ENCODE data around the gene KCNG1.

KCNG1 gene

DNA sequence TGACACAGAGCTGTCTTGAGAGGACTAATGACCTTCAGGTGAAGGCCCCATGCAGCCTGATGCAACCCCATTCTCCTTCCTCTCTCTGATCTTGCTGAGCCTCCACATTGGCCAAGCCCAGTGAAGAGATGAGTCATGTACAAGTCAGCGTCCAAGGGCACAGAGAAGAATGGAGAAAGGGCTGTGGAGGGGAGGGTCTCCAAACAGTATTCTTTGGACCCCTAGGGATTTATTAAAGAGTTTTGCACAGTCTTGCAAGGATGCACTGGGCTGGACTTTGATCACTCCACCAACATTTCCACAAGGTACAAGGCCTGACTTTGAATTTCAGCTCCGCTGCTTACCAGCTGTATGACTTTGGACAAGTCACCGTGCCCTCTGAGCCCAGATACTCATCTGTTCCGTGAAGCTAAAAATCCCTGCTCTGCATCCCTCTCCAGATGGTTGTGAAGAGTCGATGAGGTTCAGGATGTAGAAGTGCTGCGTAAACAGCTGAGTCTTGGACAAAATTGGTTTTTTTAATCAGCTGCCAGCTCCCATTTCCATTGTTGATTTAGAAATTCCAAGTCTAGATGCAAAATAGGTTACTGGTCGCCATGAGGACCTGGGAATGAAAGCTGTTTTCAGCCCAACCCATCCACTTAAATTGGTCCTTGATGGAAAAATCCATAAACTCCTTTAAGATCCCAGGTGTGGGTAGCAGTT is 14.1 kb upstream of the KCNG1 start:
- no peak for DNase-seq (ENCODE audit: low spot score)
- no peak for FAIRE-seq

- FAIRE-seq (no peak), DNase-seq (ENCODE audit: low spot score) (no peak)
Measured at GRCh38 chr20:51036226-51036625, 13.3 kb upstream of the KCNG1 start.

- no peak for FAIRE-seq
Measured at GRCh38 chr20:51034988-51035656, 12.2 kb upstream of the KCNG1 start.

DNA sequence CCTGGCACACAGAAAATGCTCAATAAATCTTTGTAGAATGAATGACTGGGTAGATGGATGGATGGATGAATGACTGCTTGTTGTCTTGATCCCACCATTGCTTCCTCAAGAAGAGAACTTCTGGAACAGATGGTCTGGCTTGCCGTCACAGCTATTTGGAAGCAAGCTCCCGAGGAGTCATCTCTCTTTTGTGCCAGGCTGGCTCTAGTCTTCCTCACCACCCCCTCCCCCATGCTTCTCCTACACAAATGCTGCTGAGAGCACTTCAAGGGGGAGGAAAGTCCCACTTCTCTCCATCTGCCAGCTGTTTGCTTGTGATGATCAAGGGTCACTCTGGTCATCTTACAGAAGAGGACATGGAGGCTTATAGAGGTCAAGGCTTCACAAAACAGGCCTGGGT is 11.6 kb upstream of the KCNG1 start:
- no peak for DNase-seq (ENCODE audit: low spot score)
- no peak for FAIRE-seq

More at GRCh38 chr20:51034988-51035656, 12.2 kb upstream of the KCNG1 start:
- DNase-seq (ENCODE audit: low spot score): no peak

DNA sequence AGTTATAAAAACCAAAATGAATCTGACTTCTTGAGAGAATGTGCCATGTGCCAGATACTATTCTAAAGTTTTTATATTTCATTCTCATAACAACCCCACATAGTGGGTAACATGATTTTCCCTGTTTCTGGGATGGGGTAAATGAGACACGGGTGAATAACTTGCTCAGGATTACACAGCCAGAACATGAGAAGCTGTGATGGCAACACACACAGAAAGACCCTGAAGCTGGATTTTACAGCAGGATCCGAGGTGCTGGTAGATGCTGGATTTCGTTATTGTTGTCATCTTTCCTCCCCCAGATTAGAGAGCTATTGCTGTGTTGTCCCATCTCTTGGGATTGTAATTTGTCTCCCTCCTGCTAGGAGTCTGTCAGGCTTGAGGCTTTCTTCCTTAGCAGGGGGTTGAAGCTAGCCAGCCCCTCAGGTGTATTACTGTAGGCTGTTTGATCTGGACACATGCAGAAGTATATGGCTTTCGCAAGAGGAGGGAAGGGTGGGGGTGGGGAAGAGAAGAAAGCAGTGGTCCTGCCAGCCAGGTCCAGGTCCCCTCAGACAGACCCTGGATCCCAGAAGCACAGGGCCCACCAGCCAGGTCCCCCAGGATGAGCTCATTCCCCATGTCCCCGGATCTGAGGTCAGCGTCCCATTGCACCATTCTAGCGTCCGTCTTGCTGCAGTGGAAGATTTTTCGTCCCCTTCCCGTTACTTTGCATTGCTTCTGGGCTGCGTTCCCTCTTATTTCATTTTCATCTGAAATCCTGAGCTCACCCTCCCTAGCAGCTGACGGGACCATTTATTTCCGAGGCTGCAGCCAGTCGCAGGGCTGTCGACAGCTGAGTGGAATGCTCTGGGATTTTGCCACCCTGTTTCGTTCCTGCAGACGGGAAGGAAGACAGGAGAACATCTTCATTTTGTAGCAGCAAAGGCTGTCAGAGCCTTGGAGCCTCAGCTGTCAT is 7.3 kb upstream of the KCNG1 start:
- FAIRE-seq: no peak
- no peak for DNase-seq (ENCODE audit: low spot score)

GRCh38 chr20:51029556-51029955 is 6.6 kb upstream of the KCNG1 start:
- DNase-seq (ENCODE audit: low spot score) (no peak), FAIRE-seq (no peak)

- no peak for DNase-seq (ENCODE audit: low spot score)
- FAIRE-seq: no peak
Measured at GRCh38 chr20:51028616-51029212, 5.8 kb upstream of the KCNG1 start.

DNA sequence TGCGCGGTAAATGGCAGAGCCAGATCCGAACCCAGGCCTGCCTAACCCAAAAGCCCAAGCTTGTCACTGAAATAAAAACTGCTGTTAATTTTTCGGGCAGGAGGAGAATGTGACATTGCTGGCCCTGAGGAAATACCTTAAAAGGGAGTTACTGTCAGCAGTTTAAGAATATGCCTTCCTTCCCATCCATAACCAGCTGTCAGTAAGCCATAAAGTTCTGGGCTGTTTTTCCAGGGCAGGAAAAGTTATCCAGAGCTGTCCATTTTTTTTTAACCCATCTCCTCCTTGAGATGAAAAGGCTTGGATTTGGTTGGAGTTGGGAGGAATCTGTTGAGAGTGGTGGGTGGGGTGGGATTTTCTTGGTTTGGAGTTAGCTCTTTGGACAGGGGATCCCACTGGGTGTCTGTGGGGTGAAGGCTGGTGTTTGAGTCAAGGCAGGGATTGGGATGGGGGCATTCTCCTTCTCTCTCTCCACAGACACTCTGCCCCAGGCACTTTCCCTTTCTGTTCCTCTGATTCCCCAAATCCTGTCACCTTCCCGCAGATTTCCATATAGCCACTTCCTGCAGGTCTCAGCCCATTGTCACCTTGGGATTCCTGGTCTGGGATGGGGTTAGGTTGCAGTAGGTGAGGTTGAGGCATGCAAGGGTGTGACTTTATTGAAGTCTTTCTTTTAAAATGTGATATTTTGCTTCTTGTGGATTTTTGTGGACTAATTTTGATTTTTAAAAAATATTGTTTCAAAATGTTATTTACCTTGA is 4.3 kb upstream of the KCNG1 start:
- DNase-seq (ENCODE audit: low spot score): no peak
- no peak for FAIRE-seq

GRCh38 chr20:51026269-51026668 is 3.4 kb upstream of the KCNG1 start:
- FAIRE-seq: no peak

GRCh38 chr20:51024761-51025160 is 1.9 kb upstream of the KCNG1 start:
- DNase-seq (ENCODE audit: low spot score) (no peak), FAIRE-seq (no peak)

More at GRCh38 chr20:51026269-51026668, 3.4 kb upstream of the KCNG1 start:
- DNase-seq (ENCODE audit: low spot score): no peak

DNA sequence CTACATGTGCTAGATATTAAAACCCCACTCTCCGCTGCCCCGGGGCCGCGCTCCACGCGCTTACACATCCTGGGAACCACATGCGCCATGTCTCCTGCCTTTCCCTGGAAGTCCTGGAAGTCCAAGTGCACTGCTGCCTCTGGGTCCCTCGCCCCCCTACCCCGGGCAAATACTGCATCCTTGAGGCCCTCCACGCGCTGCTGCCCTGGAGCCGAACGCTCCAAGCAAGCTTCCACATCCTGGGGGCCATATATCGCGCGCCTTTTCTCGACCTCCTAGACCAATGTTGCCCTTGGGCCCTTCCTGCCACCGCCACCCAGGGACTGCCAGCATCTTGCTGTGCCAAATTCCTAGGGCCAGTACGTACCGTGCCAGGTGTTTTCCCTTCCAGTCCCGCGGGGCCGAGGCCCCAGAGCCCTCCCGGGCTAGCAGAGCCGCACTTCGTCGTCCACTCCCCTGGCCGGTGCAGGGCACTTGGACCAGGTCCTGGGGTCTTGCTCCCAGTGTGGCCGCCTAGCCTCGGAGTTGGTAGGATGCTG is 779 bp upstream of the KCNG1 start:
- FAIRE-seq: no peak

DNA sequence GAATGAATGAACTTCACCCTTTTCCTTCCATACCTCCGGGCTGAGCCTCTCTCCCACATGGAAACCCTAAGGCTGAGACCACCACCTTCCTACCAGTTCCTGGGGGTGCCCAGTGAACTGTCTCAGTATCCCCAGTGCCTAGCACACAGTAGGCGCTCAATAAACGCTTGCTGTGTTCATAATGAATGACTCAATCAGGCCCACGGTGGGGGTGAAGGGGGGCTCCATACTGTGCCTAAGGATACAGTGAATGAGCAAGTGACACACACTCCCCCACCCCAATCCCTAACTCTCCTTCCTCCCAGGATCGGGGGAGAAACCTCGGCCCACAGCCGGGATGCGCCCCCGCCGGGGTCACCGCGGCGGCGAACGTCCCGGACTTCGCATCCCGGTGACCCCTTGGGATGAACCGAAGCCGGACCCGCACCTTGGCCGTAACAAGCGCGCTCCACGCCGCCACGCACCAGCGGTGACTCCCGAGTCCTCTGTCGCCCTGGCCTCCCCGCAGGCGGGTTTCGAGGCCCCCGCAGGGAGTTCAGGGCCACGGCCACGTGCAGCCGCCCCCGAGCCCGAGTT is 592 bp downstream of the KCNG1 start:
- no peak for FAIRE-seq
- DNase-seq (ENCODE audit: low spot score): no peak

More for the DNA sequence above, 779 bp upstream of the KCNG1 start:
- DNase-seq (ENCODE audit: low spot score): no peak

- FAIRE-seq: no peak
- no peak for DNase-seq (ENCODE audit: low spot score)
Measured at GRCh38 chr20:51021067-51022025, 1.6 kb downstream of the KCNG1 start.

- no peak for DNase-seq (ENCODE audit: low spot score)
- FAIRE-seq: no peak
Measured at GRCh38 chr20:51020657-51021056, 2.2 kb downstream of the KCNG1 start.

DNA sequence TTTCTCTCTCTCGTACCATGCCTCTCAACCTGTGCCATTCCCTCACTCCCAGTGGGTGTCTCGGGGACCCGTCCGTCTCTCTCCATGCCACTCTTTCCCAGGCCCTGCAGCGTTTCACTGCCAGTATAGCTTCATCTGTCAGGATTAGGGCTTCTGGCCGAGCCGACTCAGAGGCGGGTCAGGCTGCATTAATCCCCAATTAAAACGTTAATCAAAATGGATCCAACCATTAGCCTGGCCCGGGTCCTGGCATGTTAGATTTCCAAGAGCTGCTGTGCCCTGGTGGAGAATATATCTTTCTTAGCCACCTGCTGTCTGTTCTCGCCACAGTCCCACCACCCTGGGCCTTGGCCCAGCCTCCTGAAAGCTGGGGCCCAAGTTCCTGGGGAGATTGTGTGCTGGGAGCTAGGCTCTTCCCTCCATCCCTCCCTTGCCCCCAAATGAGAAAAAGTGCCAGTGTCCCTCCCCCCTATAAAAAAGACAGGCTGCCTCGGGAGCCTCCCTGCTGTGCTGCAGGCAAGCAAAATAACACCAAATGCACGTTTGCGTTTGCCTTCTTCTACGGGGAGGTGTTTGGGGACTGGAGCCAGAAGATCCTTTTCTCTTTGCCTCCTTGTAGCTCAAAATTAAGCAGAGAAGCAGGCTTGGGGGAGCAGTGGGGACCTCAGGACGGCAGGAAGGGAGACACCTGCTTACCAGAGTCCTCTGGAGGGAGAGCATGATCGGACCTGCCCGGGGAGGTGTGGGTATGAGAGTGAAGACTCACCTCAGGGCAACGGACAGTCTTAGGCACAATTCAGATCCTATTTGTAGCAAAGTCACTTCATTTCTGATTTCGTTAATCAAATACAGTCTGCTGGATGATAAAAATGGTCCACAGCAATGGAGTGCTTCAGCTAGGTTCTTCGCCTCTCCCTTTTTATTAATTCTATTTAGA is 3.0 kb downstream of the KCNG1 start:
- DNase-seq (ENCODE audit: low spot score) (no peak), FAIRE-seq (no peak)

DNA sequence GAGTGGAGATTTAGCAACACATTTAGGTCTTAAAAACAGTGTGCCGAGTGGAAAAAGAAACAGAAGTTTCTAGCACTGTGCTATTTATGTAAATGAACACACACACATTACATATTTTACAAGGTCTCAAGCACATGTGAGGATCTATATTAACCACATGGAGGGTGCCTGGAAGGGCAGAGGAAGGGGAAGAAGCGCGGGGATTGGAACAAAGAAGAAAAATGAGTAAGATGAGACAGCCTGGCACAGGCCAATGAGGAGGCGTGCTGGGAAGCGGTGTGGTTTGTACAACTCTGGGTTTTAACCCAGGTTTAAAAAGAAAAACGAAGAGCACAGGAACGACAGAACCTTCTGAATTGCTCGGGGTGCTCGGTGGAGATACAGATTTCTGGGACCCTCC is 5.7 kb downstream of the KCNG1 start:
- DNase-seq (ENCODE audit: low spot score) (no peak), FAIRE-seq (no peak)

GRCh38 chr20:51016521-51016920 is 6.4 kb downstream of the KCNG1 start:
- no peak for FAIRE-seq

More at GRCh38 chr20:51016521-51016920, 6.4 kb downstream of the KCNG1 start:
- no peak for DNase-seq (ENCODE audit: low spot score)
